ES-I3 (cell line): ENCODE data around the gene PRF1.

Experiments
- H3K36me3 ChIP-seq: 2 replicates; pipeline ENCODE4 v1.6.1; 2013; ENCODE audit warnings: mild to moderate bottlenecking, low read length, control low read depth, moderate library complexity; ENCODE audit not compliant: insufficient read depth
- H3K4me1 ChIP-seq: 2 replicates; pipeline ENCODE4 v1.6.1; 2013; ENCODE audit warnings: mild to moderate bottlenecking, control low read depth, low read length; ENCODE audit not compliant: insufficient read depth
- H3K9ac ChIP-seq: 2 replicates; pipeline ENCODE4 v1.6.1; 2013; ENCODE audit warnings: low read depth, mild to moderate bottlenecking, low read length, moderate library complexity
- H3K9me3 ChIP-seq: 2 replicates; pipeline ENCODE4 v1.6.1; 2013; ENCODE audit warnings: mild to moderate bottlenecking, low read length, moderate library complexity; ENCODE audit not compliant: control insufficient read depth, insufficient read depth

Gene PRF1

DNA sequence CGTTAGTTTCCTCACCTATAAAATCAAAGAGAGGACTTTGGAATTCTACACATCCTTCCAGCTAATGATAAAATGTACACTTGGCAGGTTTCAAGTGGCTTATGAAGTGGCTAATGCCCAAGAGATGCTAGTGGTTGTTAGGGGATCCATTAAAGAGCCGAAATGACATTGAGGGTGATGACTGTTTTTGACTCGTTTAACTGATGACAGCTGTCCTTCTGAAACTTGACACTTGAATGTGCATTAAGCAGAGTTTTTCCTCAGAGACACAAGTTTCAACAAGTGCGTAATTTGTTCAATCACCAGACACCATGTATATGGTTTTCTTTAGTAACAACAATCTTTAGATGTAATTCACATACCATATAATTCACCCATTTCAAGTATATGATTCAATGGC lies 1.6 kb upstream of the PRF1 start:
- Histone ChIP-seq H3K9ac (no peak overlapping the region), H3K36me3 (no peaks in the 10 kb centered on the region), H3K9me3 (no peaks in the 10 kb centered on the region), H3K4me1 (no peaks in the 10 kb centered on the region)

GRCh38 chr10:70603449-70603801 lies 884 bp upstream of the PRF1 start:
- Histone ChIP-seq H3K9me3 (no peaks in the 10 kb centered on the region), H3K9ac (no peak overlapping the region), H3K36me3 (no peaks in the 10 kb centered on the region), H3K4me1 (no peaks in the 10 kb centered on the region)

- Histone ChIP-seq H3K4me1 (no peaks in the 10 kb centered on the region), H3K9ac (no peak overlapping the region), H3K9me3 (no peaks in the 10 kb centered on the region), H3K36me3 (no peaks in the 10 kb centered on the region)
These were observed 795 bp downstream of the PRF1 start for GRCh38 chr10:70601746-70602145.

GRCh38 chr10:70600512-70601395 lies 1.8 kb downstream of the PRF1 start:
- Histone ChIP-seq H3K4me1 (no peaks in the 10 kb centered on the region), H3K36me3 (no peaks in the 10 kb centered on the region), H3K9ac (no peak overlapping the region)

GRCh38 chr10:70599791-70600190 lies 2.8 kb downstream of the PRF1 start:
- H3K4me1 ChIP-seq = no peaks in the 10 kb centered on the region
- no peaks in the 10 kb centered on the region for H3K36me3 ChIP-seq
- H3K9ac ChIP-seq = no peak overlapping the region
- no peaks in the 10 kb centered on the region for H3K9me3 ChIP-seq

More at GRCh38 chr10:70600512-70601395, 1.8 kb downstream of the PRF1 start:
- H3K9me3 ChIP-seq = no peaks in the 10 kb centered on the region

- Histone ChIP-seq H3K4me1 (no peaks in the 10 kb centered on the region), H3K36me3 (no peaks in the 10 kb centered on the region), H3K9me3 (no peaks in the 10 kb centered on the region), H3K9ac (no peak overlapping the region)
These were observed 3.2 kb downstream of the PRF1 start for GRCh38 chr10:70599319-70599718.

DNA sequence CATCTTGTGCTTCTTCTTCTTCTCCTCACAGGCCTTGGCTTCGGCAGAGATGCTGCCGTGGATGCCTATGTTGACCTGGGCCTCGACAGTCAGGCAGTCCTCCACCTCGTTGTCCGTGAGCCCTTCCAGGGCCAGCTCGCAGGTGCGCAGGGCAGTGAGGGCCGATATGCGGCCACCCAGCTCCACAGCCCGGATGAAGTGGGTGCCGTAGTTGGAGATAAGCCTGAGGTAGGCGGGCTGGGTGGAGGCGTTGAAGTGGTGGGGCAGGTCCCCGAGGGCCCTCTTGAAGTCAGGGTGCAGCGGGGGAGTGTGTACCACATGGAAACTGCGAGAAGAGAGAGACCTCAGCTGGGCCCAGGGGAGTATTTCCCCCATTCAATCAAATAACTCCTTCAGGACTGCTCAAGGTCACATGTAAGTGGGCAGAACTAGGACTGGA lies 3.7 kb downstream of the PRF1 start:
- no peaks in the 10 kb centered on the region for H3K4me1 ChIP-seq
- no peaks in the 10 kb centered on the region for H3K36me3 ChIP-seq
- no peak overlapping the region for H3K9ac ChIP-seq
- H3K9me3 ChIP-seq = no peaks in the 10 kb centered on the region

- H3K36me3 ChIP-seq = no peaks in the 10 kb centered on the region
- H3K9ac ChIP-seq = no peak overlapping the region
- H3K4me1 ChIP-seq = no peaks in the 10 kb centered on the region
- H3K9me3 ChIP-seq = no peaks in the 10 kb centered on the region
These were observed 4.4 kb downstream of the PRF1 start for GRCh38 chr10:70597856-70598815.

DNA sequence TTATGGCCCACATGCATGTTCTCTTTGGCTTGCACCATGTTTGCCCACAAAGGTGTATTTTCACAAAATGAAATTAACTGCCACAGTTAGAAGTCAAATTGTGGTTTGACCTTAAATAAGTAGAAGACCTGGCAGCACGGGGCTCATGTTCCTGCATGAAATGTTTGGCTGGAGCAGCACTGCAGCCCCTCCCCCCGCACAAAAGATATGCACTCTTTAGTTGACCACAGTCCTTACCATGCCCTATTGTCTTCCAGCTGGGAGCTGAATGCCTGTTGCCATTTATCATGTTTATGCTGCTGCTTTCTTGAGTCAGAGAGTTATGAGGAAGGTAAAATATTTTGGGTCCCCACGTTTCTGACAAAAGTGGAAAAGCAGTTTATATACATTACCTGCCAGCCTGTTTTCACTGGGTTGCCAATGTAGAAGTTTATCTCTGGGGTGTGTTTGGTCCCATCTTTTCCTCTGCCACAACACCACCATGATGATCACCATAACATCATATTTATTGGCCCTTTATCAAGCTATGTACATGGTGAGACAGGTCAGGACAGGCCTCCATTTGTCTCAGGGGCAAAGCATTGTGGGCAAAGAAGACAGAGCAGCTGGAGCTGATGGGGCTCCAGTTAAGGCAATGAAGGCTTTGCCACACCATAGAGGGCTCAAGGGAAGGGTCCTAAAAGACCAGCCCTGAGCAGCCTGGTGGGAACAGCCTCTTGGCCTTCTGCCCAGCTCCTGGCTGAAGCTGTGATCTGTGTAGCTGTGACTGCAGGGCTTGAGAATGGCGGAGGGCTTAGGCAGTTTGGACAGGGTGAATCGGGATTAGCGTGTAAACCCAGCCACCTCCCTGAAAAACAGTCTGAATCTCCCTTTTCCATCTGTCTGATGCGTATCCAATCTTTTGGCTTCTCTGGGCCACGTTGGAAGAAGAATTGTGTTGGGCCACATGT lies 5.4 kb downstream of the PRF1 start:
- Histone ChIP-seq H3K36me3 (no peaks in the 10 kb centered on the region), H3K9ac (no peak overlapping the region), H3K4me1 (no peaks in the 10 kb centered on the region), H3K9me3 (no peaks in the 10 kb centered on the region)

- H3K36me3 ChIP-seq = no peaks in the 10 kb centered on the region
- H3K4me1 ChIP-seq = no peaks in the 10 kb centered on the region
- no peak overlapping the region for H3K9ac ChIP-seq
- no peaks in the 10 kb centered on the region for H3K9me3 ChIP-seq
These were observed 6.3 kb downstream of the PRF1 start for GRCh38 chr10:70596110-70596798.

- Histone ChIP-seq H3K9ac (no peak overlapping the region), H3K36me3 (no peaks in the 10 kb centered on the region), H3K4me1 (no peaks in the 10 kb centered on the region), H3K9me3 (no peaks in the 10 kb centered on the region)
These were observed 7.0 kb downstream of the PRF1 start for GRCh38 chr10:70595566-70596016.

GRCh38 chr10:70594161-70594560 lies 8.4 kb downstream of the PRF1 start:
- Histone ChIP-seq H3K4me1 (no peaks in the 10 kb centered on the region), H3K9ac (no peak overlapping the region), H3K36me3 (no peaks in the 10 kb centered on the region), H3K9me3 (no peaks in the 10 kb centered on the region)

GRCh38 chr10:70593513-70593890 lies 9.0 kb downstream of the PRF1 start:
- Histone ChIP-seq H3K9ac (no peak overlapping the region), H3K4me1 (no peaks in the 10 kb centered on the region), H3K9me3 (no peaks in the 10 kb centered on the region), H3K36me3 (no peaks in the 10 kb centered on the region)
